Ishikawa (cell line): ENCODE measurements around the gene ADAM33.

Experiments used
- CEBPB ChIP-seq: IDR thresholded peaks from 2 replicates; pipeline ENCODE4 v1.6.1; 2012
- CREB1 ChIP-seq: IDR thresholded peaks from 2 replicates; pipeline ENCODE4 v1.6.1; 2012; ENCODE audit warnings: low read depth
- EGR1 ChIP-seq: IDR thresholded peaks from 2 replicates; pipeline ENCODE4 v1.6.1; 2012
- EP300 ChIP-seq: IDR thresholded peaks from 2 replicates; pipeline ENCODE4 v1.6.1; 2012; ENCODE audit warnings: borderline replicate concordance
- FOXM1 ChIP-seq: IDR thresholded peaks from 2 replicates; pipeline ENCODE4 v1.6.1; 2012; ENCODE audit warnings: low read depth, borderline replicate concordance
- MAX ChIP-seq: IDR thresholded peaks from 2 replicates; pipeline ENCODE4 v1.6.1; 2012
- NFIC ChIP-seq: IDR thresholded peaks from 2 replicates; pipeline ENCODE4 v1.6.1; 2012
- RAD21 ChIP-seq: IDR thresholded peaks from 2 replicates; pipeline ENCODE4 v1.6.1; 2012; ENCODE audit warnings: low read depth
- REST ChIP-seq: IDR thresholded peaks from 2 replicates; pipeline ENCODE4 v1.6.1; 2012; ENCODE audit warnings: low read depth, mild to moderate bottlenecking
- TAF1 ChIP-seq: IDR thresholded peaks from 2 replicates; pipeline ENCODE4 v1.6.1; 2012; ENCODE audit warnings: low read depth, mild to moderate bottlenecking
- TCF12 ChIP-seq: IDR thresholded peaks from 2 replicates; pipeline ENCODE4 v1.6.1; 2012; ENCODE audit warnings: low read depth
- TEAD4 ChIP-seq: IDR thresholded peaks from 2 replicates; pipeline ENCODE4 v1.6.1; 2012
- USF1 ChIP-seq: IDR thresholded peaks from 2 replicates; pipeline ENCODE4 v1.6.1; 2012
- YY1 ChIP-seq: IDR thresholded peaks from 2 replicates; pipeline ENCODE4 v1.6.1; 2012; ENCODE audit warnings: low read depth
- ZBTB7A ChIP-seq: IDR thresholded peaks from 2 replicates; pipeline ENCODE4 v1.6.1; 2012; ENCODE audit warnings: low read depth

The ADAM33 gene

GRCh38 chr20:3720068-3720467 is 38.3 kb upstream of the ADAM33 start:
- TF ChIP-seq YY1 = no peak
- TF ChIP-seq CEBPB = no peak
- TF ChIP-seq CREB1 = no peak
- TF ChIP-seq TCF12 = no peak
- TF ChIP-seq REST = no peak
- no peak for TF ChIP-seq FOXM1
- no peak for TF ChIP-seq TEAD4
- TF ChIP-seq RAD21 = no peak
- TF ChIP-seq MAX = no peak
- no peak for TF ChIP-seq EGR1
- no peak for TF ChIP-seq TAF1
- TF ChIP-seq NFIC = no peak
- TF ChIP-seq EP300 = no peak
- no peak for TF ChIP-seq USF1
- no peak for TF ChIP-seq ZBTB7A

- no peak for TF ChIP-seq MAX
- no peak for TF ChIP-seq REST
- no peak for TF ChIP-seq TCF12
- no peak for TF ChIP-seq NFIC
- no peak for TF ChIP-seq CREB1
- no peak for TF ChIP-seq ZBTB7A
- no peak for TF ChIP-seq EGR1
Measured at GRCh38 chr20:3719046-3719445, 37.2 kb upstream of the ADAM33 start.

GRCh38 chr20:3716195-3716834 is 34.5 kb upstream of the ADAM33 start:
- TF ChIP-seq ZBTB7A (no peak), USF1 (no peak), RAD21 (peak; percentile 90), TCF12 (no peak), EP300 (no peak), REST (no peak), MAX (no peak), TAF1 (no peak)

- TF ChIP-seq YY1 (no peak), NFIC (no peak), TAF1 (no peak), TCF12 (no peak), USF1 (no peak), RAD21 (no peak), REST (no peak), ZBTB7A (no peak), TEAD4 (no peak), FOXM1 (no peak), EGR1 (no peak), EP300 (no peak), MAX (no peak), CREB1 (no peak), CEBPB (no peak)
Measured at GRCh38 chr20:3714092-3714491, 32.3 kb upstream of the ADAM33 start.
